Measurements from ENCODE around the gene TEX14. TPM values are rescaled to one million over a fixed set of nuclear protein-coding genes. Genes with fewer than 3 reads are reported as not detected.
A peak's percentile ranks its signal among the peaks of the same experiment; 100 is the strongest.
"Not testable (repeated sequence)": the region's sequence is repeated elsewhere in the genome, so short reads cannot be mapped to it uniquely, and the experiment has no call there.

Gene TEX14
- total RNA-seq, 4 donors from 2014 or later: 0.13 to 0.19 TPM; not detected in 2

- no peaks in the 10 kb centered on the region for H3K9me3 ChIP-seq
- TF ChIP-seq POLR2A (IDR thresholded peaks at IDR 0.05) (no peak), CTCF (IDR thresholded peaks at IDR 0.05) (no peak)
- no peaks in the 10 kb centered on the region for H3K4me1 ChIP-seq
- intact Hi-C loops (cut with DNase I): no loop called here
- 71 to 78% methylated on average over 24 to 25 of the region's 25 CpGs for WGBS, 2 donors
- H3K27ac ChIP-seq: peak overlapping the region in 2 of 4 donors; percentile 37 to 42
- H3K36me3 ChIP-seq: no peaks in the 10 kb centered on the region
- DNase-seq: no peak
- peak overlapping the region in 3 of 4 donors; percentile 4 to 37 (median 30) for H3K4me3 ChIP-seq
- H3K27me3 ChIP-seq: peaks cover 0 to 4% (median 0%) of the 10 kb centered on the region in 4 donors
Observed at GRCh38 chr17:58665946-58666857, 25.6 kb downstream of the TEX14 start.

- Histone ChIP-seq H3K4me1 (peaks cover 0 to 6% (median 0%) of the 10 kb centered on the region in 3 donors), H3K27ac (no peak overlapping the region), H3K27me3 (peaks cover 0 to 4% (median 0%) of the 10 kb centered on the region in 4 donors), H3K4me3 (no peak overlapping the region), H3K9me3 (no peaks in the 10 kb centered on the region), H3K36me3 (no peaks in the 10 kb centered on the region)
- intact Hi-C loops (cut with DNase I): no loop called here
- 80 to 81% methylated on average over 2 of the region's 2 CpGs for WGBS, 2 donors
- TF ChIP-seq POLR2A (IDR thresholded peaks at IDR 0.05) (no peak), CTCF (IDR thresholded peaks at IDR 0.05) (no peak)
- no peak for DNase-seq
Observed at GRCh38 chr17:58664302-58664701, 27.5 kb downstream of the TEX14 start.

GRCh38 chr17:58661499-58661898 is 30.3 kb downstream of the TEX14 start:
- H3K27ac ChIP-seq: no peak overlapping the region
- no peak for DNase-seq
- TF ChIP-seq CTCF (IDR thresholded peaks at IDR 0.05): no peak
- no peak for TF ChIP-seq POLR2A (IDR thresholded peaks at IDR 0.05)
- no peaks in the 10 kb centered on the region for H3K9me3 ChIP-seq
- whole genome bisulfite sequencing, 2 donors: 93 to 94% methylated on average over 26 of the region's 26 CpGs
- H3K27me3 ChIP-seq: no peaks in the 10 kb centered on the region
- H3K4me3 ChIP-seq: no peak overlapping the region
- intact Hi-C loops (cut with DNase I): no loop called here
- H3K4me1 ChIP-seq: peaks cover 0 to 22% (median 5%) of the 10 kb centered on the region in 3 donors
- no peaks in the 10 kb centered on the region for H3K36me3 ChIP-seq

GRCh38 chr17:58660621-58661020 is 31.2 kb downstream of the TEX14 start:
- Histone ChIP-seq H3K36me3 (no peaks in the 10 kb centered on the region), H3K9me3 (no peaks in the 10 kb centered on the region), H3K27me3 (no peaks in the 10 kb centered on the region), H3K27ac (no peak overlapping the region), H3K4me3 (no peak overlapping the region), H3K4me1 (peaks cover 0 to 22% (median 5%) of the 10 kb centered on the region in 3 donors)
- intact Hi-C loops (cut with DNase I): no loop called here
- no peak for TF ChIP-seq CTCF (IDR thresholded peaks at IDR 0.05)
- no peak for TF ChIP-seq POLR2A (IDR thresholded peaks at IDR 0.05)
- DNase-seq: no peak
- 85 to 90% methylated on average over 4 of the region's 4 CpGs for WGBS, 2 donors

- intact Hi-C loops (cut with DNase I); H3K36me3 ChIP-seq; DNase-seq; H3K9me3 ChIP-seq; H3K27me3 ChIP-seq: not testable (repeated sequence)
- WGBS, 2 donors: 27 to 33% methylated on average over 6 to 7 of the region's 9 CpGs
- Histone ChIP-seq H3K27ac (peak overlapping the region in 3 of 4 donors; percentile 75 to 87 (median 76)), H3K4me1 (peaks cover 0 to 22% (median 5%) of the 10 kb centered on the region in 3 donors), H3K4me3 (peak overlapping the region; percentile 24 to 62 (median 47))
Observed at GRCh38 chr17:58659714-58660084, 32.1 kb downstream of the TEX14 start.
